Thoracic aorta (tissue), 2 donors: ENCODE results near the gene UBE4A. TPM values are rescaled to one million over a fixed set of nuclear protein-coding genes. Genes with fewer than 3 reads are reported as not detected.
A peak's percentile ranks its signal among the peaks of the same experiment; 100 is the strongest.
"Not testable (repeated sequence)": the region's sequence is repeated elsewhere in the genome, so short reads cannot be mapped to it uniquely, and the experiment has no call there.

Experiments
- ATAC-seq: fragments of 150-250 bp; one replicate; pipeline ENCODE4 v1.8.0; 2017; ENCODE audit warnings: low read depth; ENCODE audit not compliant: insufficient number of reproducible peaks, low FRiP score
- DNase-seq: peaks from one replicate; pipeline ENCODE4 v3.0.0-alpha.2; 2020; ENCODE audit warnings: low spot score
- H3K27ac ChIP-seq, 2 donors: fragments of 200-600 bp; sonication (generic); 1 replicate in 1 of 2; 2 replicates in 1 of 2; pipeline ENCODE4 v1.5.1; 2016; ENCODE audit warnings: mild to moderate bottlenecking in 2 of 2, moderate library complexity in 2 of 2
- H3K27me3 ChIP-seq: fragments of 200-600 bp; sonication (generic); replicated peaks from 2 replicates; pipeline ENCODE4 v1.6.0; 2016; ENCODE audit warnings: mild to moderate bottlenecking; ENCODE audit not compliant: insufficient read depth
- H3K36me3 ChIP-seq: fragments of 200-600 bp; sonication (generic); one replicate; pipeline ENCODE4 v1.5.1; 2016
- H3K4me1 ChIP-seq, 2 donors: fragments of 200-600 bp; sonication (generic); 1 replicate in 1 of 2; 2 replicates in 1 of 2; pipeline versions ENCODE4 v1.5.1 to v1.6.0; 2016; ENCODE audit warnings: low read depth in 2 of 2, mild to moderate bottlenecking in 1 of 2; ENCODE audit not compliant: control insufficient read depth in 1 of 2
- H3K4me3 ChIP-seq: fragments of 200-600 bp; sonication (generic); 2 replicates; pipeline ENCODE4 v1.5.1; 2016; ENCODE audit warnings: mild to moderate bottlenecking
- H3K9me3 ChIP-seq: fragments of 200-600 bp; sonication (generic); 2 replicates; pipeline ENCODE4 v1.5.1; 2016
- CTCF ChIP-seq: fragments of 200-600 bp; sonication (generic); IDR thresholded peaks from one replicate; pipeline ENCODE4 v1.5.1; 2019; ENCODE audit warnings: antibody characterized with exemption
- total RNA-seq, 2 donors: library from RNA; depleted of rRNA; stranded (reverse); fragments of >200 nt; gene quantifications; one replicate each; pipeline versions ENCODE4 v1.1.0 to v1.2.3, GENCODE V29; 2016

Gene UBE4A
- total RNA-seq, 2 donors from 2014 or later = 37.1 to 49.0 TPM

DNA sequence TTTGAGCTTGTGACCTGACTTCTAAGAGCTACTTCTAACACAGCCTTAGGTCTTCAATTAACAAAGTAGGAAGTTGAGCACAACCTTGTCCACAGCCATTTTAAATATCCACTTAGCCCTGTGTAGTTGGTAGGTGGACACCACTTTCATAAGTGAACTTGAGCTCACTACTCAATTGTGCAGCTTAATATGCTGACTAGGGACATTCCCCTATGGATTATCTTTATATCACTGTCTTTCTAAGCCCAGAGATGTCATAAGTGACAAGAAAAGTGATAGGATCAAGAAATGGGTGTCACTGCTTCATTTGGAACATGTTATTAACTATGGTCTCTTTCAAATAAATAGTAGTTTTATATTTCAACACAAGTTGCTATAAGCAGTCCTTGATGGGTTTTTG is 38.0 kb downstream of the UBE4A start:
- no peak for TF ChIP-seq CTCF
- Histone ChIP-seq H3K9me3 (no peaks in the 10 kb centered on the region), H3K27me3 (no peaks in the 10 kb centered on the region), H3K4me1 (peaks cover 4 to 6% of the 10 kb centered on the region in 2 donors), H3K27ac (no peak overlapping the region), H3K4me3 (no peak overlapping the region), H3K36me3 (peaks cover 32% of the 10 kb centered on the region)
- ATAC-seq (no peak), DNase-seq (no peak)

DNA sequence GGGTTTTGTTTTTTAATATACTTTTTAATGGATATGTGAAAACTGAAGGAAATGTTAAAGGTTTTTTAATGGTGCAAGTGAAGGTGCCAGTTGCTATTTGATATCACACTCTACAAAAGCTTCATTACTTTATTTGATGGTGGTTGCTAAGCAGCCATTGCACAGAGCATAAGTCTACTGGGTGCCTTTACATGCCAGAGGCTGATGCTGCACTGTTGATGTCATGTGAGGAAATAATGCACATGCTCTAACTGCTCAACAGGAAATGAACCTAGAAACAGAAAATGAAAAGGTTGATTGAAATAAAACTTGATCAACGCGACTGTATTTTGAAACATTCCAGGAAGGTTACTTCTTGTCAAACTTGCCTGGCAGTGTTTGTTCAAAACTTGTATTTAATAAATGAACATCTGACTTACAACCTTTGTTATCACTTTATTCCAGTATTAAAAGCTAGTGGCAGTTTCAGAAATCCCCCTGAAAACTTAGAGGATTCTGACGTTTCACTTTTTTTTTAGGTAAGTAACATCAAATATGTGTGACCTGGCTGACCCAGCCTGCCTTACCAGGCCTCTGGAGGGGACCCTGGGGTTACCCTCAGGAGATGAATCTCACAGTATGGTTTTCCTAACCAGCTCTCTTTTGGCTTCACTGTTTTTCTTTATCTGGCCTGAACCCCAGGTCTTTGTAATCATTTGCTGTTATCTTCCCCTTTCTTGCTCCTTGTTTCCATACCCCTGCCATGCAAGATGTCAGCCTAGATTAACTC is 39.6 kb downstream of the UBE4A start:
- peaks cover 15 to 19% of the 10 kb centered on the region in 2 donors for H3K4me1 ChIP-seq
- no peak overlapping the region for H3K27ac ChIP-seq
- TF ChIP-seq CTCF = no peak
- no peaks in the 10 kb centered on the region for H3K27me3 ChIP-seq
- no peak overlapping the region for H3K4me3 ChIP-seq
- H3K9me3 ChIP-seq = no peaks in the 10 kb centered on the region
- DNase-seq (no peak), ATAC-seq (no peak)
- peaks cover 18% of the 10 kb centered on the region for H3K36me3 ChIP-seq

DNA sequence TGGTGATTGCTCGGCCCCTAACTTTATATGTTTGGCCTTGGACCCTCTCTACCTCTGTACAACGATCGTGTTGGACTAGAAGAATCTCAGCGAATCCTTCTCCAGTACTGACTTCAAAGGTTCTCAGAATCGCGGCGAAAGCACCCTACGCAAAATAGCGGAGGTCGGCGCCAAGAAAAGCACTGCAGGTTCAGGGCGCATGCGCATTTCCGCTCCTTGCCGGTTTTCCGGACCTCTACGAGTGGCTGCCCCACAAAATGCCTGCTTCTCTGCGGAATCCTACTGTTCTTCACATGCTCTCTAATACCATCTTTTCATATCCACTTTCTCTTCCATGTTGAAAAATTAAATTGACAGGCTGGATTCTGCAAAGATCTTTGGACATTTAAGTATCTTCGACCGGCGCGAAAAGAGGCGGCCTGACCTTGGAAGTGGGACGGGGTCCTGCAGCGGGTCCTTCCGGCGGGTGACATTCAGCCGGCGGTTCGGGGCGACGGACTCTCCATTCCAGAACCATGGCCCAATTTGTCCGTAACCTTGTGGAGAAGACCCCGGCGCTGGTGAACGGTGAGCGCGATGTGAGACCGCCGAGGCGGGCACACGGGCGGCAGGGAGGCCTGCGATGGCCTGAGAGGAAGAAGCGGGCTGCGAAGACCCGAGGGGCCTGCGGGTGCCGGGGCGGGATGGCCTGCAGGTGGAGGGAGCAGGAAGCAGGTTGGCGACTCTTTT is 41.9 kb downstream of the UBE4A start, which contains the start of gene ATP5MG:
Gene ATP5MG, plus strand, starts transcription at position 456 of the 729 bp plus-strand sequence. Its CDS starts 60 bp downstream, at position 516.
- H3K9me3 ChIP-seq = no peaks in the 10 kb centered on the region
- TF ChIP-seq CTCF = no peak
- H3K27me3 ChIP-seq = no peaks in the 10 kb centered on the region
- DNase-seq = peak; percentile 60
- H3K4me3 ChIP-seq = peak within 1 kb of the TSS; percentile 94
- H3K27ac ChIP-seq = peak within 1 kb of the TSS; percentile 80 to 91
- peaks cover 15 to 29% of the 10 kb centered on the region in 2 donors for H3K4me1 ChIP-seq
- peaks cover under 1% of the 10 kb centered on the region for H3K36me3 ChIP-seq
- peak; percentile 60 for ATAC-seq

DNA sequence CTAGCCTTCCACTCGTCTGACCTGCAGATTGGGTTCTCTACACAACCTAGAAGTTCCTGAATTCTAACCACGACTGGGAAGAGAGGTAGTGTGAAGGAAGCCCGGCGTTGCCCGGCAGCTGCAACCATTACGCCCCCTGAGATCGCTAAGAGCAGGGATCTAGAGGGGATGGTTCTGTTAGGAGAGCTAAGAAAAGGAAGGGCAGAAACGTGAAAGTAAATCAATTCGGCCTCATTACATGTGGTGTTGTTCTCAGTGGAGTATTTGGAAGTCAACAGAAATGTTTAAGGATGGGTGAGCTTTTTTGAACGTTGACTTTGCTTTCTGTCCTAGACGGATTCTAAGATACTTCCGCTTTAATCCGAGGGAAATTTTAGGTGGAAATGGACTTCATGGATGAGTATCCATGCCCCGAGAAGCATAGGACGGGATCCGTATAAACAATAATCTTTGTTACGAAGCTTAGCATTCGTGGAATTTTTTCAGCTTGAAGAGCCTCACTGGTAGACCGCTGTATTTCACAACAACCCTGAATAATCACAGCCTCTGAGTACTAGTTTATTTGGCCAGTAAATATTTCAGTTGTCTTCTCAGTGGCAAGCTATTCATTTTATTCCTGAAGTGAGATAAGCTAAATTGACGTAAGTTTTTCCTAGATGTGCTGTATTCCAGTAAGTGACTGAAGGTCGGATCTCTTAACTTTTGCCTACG is 42.6 kb downstream of the UBE4A start:
- ATAC-seq (no peak), DNase-seq (no peak)
- Histone ChIP-seq H3K27me3 (no peaks in the 10 kb centered on the region), H3K9me3 (no peaks in the 10 kb centered on the region), H3K4me3 (peak overlapping the region; percentile 94), H3K27ac (peak overlapping the region; percentile 80 to 91), H3K36me3 (peaks cover 6% of the 10 kb centered on the region), H3K4me1 (peaks cover 15 to 29% of the 10 kb centered on the region in 2 donors)
- TF ChIP-seq CTCF = no peak

GRCh38 chr11:118402594-118402993 is 43.2 kb downstream of the UBE4A start:
- H3K9me3 ChIP-seq, H3K36me3 ChIP-seq, H3K27me3 ChIP-seq, ATAC-seq, DNase-seq, H3K27ac ChIP-seq: not testable (repeated sequence)
- H3K4me3 ChIP-seq = peak overlapping the region; percentile 94
- peaks cover 15 to 29% of the 10 kb centered on the region in 2 donors for H3K4me1 ChIP-seq
